Mesendoderm (in vitro differentiated cells): ENCODE results near the gene CDC42EP2. TPM values are rescaled to one million over a fixed set of nuclear protein-coding genes. Genes with fewer than 3 reads are reported as not detected.

Experiments used
- DNase-seq: peaks from one replicate; pipeline ENCODE4 v3.0.0; 2013
- H2AK5ac ChIP-seq: 2 replicates; pipeline ENCODE4 v1.6.1; 2013; ENCODE audit warnings: low read length, inconsistent platforms
- H2BK120ac ChIP-seq: 2 replicates; pipeline ENCODE4 v1.6.1; 2013; ENCODE audit warnings: low read depth, mild to moderate bottlenecking, low read length, moderate library complexity, mixed read lengths
- H2BK15ac ChIP-seq: replicated peaks from 2 replicates; pipeline ENCODE4 v1.6.1; 2013; ENCODE audit warnings: low read depth, mild to moderate bottlenecking, moderate library complexity
- H2BK5ac ChIP-seq: 2 replicates; pipeline ENCODE4 v1.6.1; 2013; ENCODE audit warnings: low read length, inconsistent platforms
- H3K18ac ChIP-seq: 2 replicates; pipeline ENCODE4 v1.6.1; 2013; ENCODE audit warnings: mild to moderate bottlenecking, low read length, mixed read lengths
- H3K23ac ChIP-seq: one replicate; pipeline ENCODE4 v1.6.1; 2013; ENCODE audit warnings: low read length
- H3K27ac ChIP-seq: 2 replicates; pipeline ENCODE4 v1.5.1; 2013; ENCODE audit warnings: low read depth, mild to moderate bottlenecking, inconsistent platforms, low read length, moderate library complexity
- H3K27me3 ChIP-seq: 2 replicates; pipeline ENCODE4 v1.6.1; 2013; ENCODE audit warnings: low read length, control low read depth, mild to moderate bottlenecking, inconsistent platforms; ENCODE audit not compliant: insufficient read depth, poor library complexity
- H3K36me3 ChIP-seq: 2 replicates; pipeline ENCODE4 v1.6.1; 2013; ENCODE audit warnings: low read length, inconsistent platforms; ENCODE audit not compliant: control insufficient read depth, insufficient read depth
- H3K4ac ChIP-seq: one replicate; pipeline ENCODE4 v1.6.1; 2013; ENCODE audit warnings: low read depth, mild to moderate bottlenecking, low read length, moderate library complexity
- H3K4me1 ChIP-seq: 2 replicates; pipeline ENCODE4 v1.6.1; 2013; ENCODE audit warnings: low read depth, low read length, inconsistent platforms; ENCODE audit not compliant: control insufficient read depth
- H3K4me2 ChIP-seq: 2 replicates; pipeline ENCODE4 v1.6.1; 2013; ENCODE audit warnings: low read length
- H3K4me3 ChIP-seq: 2 replicates; pipeline ENCODE4 v1.5.1; 2013; ENCODE audit warnings: mild to moderate bottlenecking, low read length
- H3K56ac ChIP-seq: one replicate; pipeline ENCODE4 v1.6.1; 2013; ENCODE audit warnings: low read length
- H3K79me1 ChIP-seq: 2 replicates; pipeline ENCODE4 v1.6.1; 2013; ENCODE audit warnings: low read length, inconsistent platforms
- H3K79me2 ChIP-seq: 2 replicates; pipeline ENCODE4 v1.6.1; 2013; ENCODE audit warnings: mild to moderate bottlenecking, low read length; ENCODE audit not compliant: control insufficient read depth, insufficient read depth
- H3K9ac ChIP-seq: 2 replicates; pipeline ENCODE4 v1.6.1; 2013; ENCODE audit warnings: low read length, inconsistent platforms
- H4K5ac ChIP-seq: one replicate; pipeline ENCODE4 v1.6.1; 2013; ENCODE audit warnings: low read length
- H4K8ac ChIP-seq: one replicate; pipeline ENCODE4 v1.6.1; 2013; ENCODE audit warnings: low read depth, mild to moderate bottlenecking, control low read depth, low read length, moderate library complexity
- WGBS: extraction: QIAGEN DNeasy Blood & Tissue Kit; methylation state at CpG from one replicate; pipeline ENCODE4 v1.1.7; 2013; ENCODE audit warnings: low lambda C conversion rate, missing lambda C conversion rate; ENCODE audit not compliant: insufficient coverage; ENCODE audit errors: extremely low coverage; 5-methylcytosine and 5-hydroxymethylcytosine counted together
- polyA plus RNA-seq, 2 experiments: library from polyadenylated mRNA; stranded (reverse); fragments of 200-250 nt; gene quantifications; one replicate each; pipeline ENCODE4 v1.2.3, GENCODE V29; 2013

Gene CDC42EP2
- polyA plus RNA-seq (2013, experiment 1 of 2): 6.5 TPM
- 6.8 TPM for polyA plus RNA-seq (2013, experiment 2 of 2)

- Histone ChIP-seq H2BK5ac (no peak within 1 kb of the TSS), H4K5ac (no peak within 1 kb of the TSS), H3K27ac (peak within 1 kb of the TSS; percentile 55), H3K4ac (peak within 1 kb of the TSS; percentile 61), H3K9ac (peak within 1 kb of the TSS; percentile 84), H2BK15ac (no peak within 1 kb of the TSS), H3K56ac (peak within 1 kb of the TSS; percentile 88), H2AK5ac (no peak within 1 kb of the TSS), H3K79me1 (peaks cover 7% of the 10 kb centered on the region), H3K36me3 (no peaks in the 10 kb centered on the region), H2BK120ac (peak within 1 kb of the TSS; percentile 29), H3K4me1 (peaks cover 8% of the 10 kb centered on the region), H3K4me2 (peak within 1 kb of the TSS; percentile 68), H3K4me3 (peak within 1 kb of the TSS; percentile 45), H3K27me3 (no peaks in the 10 kb centered on the region), H3K23ac (no peak within 1 kb of the TSS), H3K18ac (peak within 1 kb of the TSS; percentile 93), H3K79me2 (peaks cover 2% of the 10 kb centered on the region), H4K8ac (no peak within 1 kb of the TSS)
- DNase-seq: peak; percentile 86
- no CpG with 5 or more reads among the region's 74 CpGs for WGBS
Measured at GRCh38 chr11:65314501-65315203, at the start of gene CDC42EP2. CDC42EP2 (plus strand) TSS chr11:65314866; CDS start chr11:65320899, 6,033 bp downstream.

GRCh38 chr11:65266210-65266609, 48.5 kb upstream of the CDC42EP2 start:
- no peak overlapping the region for H2BK120ac ChIP-seq
- H3K4ac ChIP-seq: no peak overlapping the region
- no peak overlapping the region for H3K23ac ChIP-seq
- H4K5ac ChIP-seq: no peak overlapping the region
- no peak overlapping the region for H3K9ac ChIP-seq
- no CpG with 5 or more reads among the region's 2 CpGs for WGBS
- peaks cover 5% of the 10 kb centered on the region for H3K4me1 ChIP-seq
- H3K56ac ChIP-seq: no peak overlapping the region
- H3K27me3 ChIP-seq: no peaks in the 10 kb centered on the region
- peaks cover 7% of the 10 kb centered on the region for H3K36me3 ChIP-seq
- H2BK15ac ChIP-seq: no peak overlapping the region
- no peak overlapping the region for H3K4me3 ChIP-seq
- H3K27ac ChIP-seq: no peak overlapping the region
- no peak overlapping the region for H4K8ac ChIP-seq
- no peak overlapping the region for H3K4me2 ChIP-seq
- no peak overlapping the region for H2AK5ac ChIP-seq
- H3K79me1 ChIP-seq: peaks cover 6% of the 10 kb centered on the region
- no peak overlapping the region for H3K18ac ChIP-seq
- no peak overlapping the region for H2BK5ac ChIP-seq
- DNase-seq: no peak
- peaks cover 9% of the 10 kb centered on the region for H3K79me2 ChIP-seq

GRCh38 chr11:65274735-65275682, 39.7 kb upstream of the CDC42EP2 start:
- Histone ChIP-seq H3K9ac (no peak overlapping the region), H3K27me3 (no peaks in the 10 kb centered on the region), H3K79me2 (no peaks in the 10 kb centered on the region), H4K8ac (peak overlapping the region; percentile 76), H3K36me3 (peaks cover 6% of the 10 kb centered on the region), H2BK15ac (no peak overlapping the region), H3K23ac (no peak overlapping the region), H2BK120ac (no peak overlapping the region), H3K4me3 (no peak overlapping the region), H3K4me1 (no peaks in the 10 kb centered on the region), H3K18ac (no peak overlapping the region), H2AK5ac (no peak overlapping the region), H3K4me2 (no peak overlapping the region), H2BK5ac (no peak overlapping the region), H4K5ac (no peak overlapping the region), H3K27ac (no peak overlapping the region), H3K56ac (no peak overlapping the region), H3K4ac (no peak overlapping the region), H3K79me1 (no peaks in the 10 kb centered on the region)
- peak; percentile 70 for DNase-seq
- WGBS: no CpG with 5 or more reads among the region's 6 CpGs

DNA sequence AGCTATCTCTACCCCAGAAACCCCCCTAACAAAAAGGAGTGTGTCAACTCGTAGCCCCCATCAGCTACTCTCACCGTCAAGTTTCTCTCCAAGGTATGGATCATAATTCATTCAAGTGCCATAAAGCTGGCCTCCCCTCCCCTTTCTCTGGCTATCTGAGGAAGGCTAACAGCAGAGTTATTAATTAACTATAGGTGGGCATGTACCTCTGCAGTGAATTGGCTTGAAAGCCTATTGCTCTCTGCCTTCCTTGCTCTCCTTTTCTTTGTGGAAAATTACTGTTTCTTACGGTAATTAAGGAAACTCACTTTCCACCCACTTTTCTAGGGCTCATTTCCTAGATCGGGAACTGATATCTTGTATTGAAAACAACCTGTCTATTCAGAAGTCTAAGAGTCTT, 38.8 kb upstream of the CDC42EP2 start:
- Histone ChIP-seq H2BK15ac (no peak overlapping the region), H2BK5ac (no peak overlapping the region), H3K23ac (no peak overlapping the region), H3K79me1 (no peaks in the 10 kb centered on the region), H3K36me3 (peaks cover 2% of the 10 kb centered on the region), H3K4ac (no peak overlapping the region), H3K4me3 (no peak overlapping the region), H2BK120ac (no peak overlapping the region), H3K4me2 (no peak overlapping the region), H4K5ac (no peak overlapping the region), H2AK5ac (no peak overlapping the region), H3K4me1 (no peaks in the 10 kb centered on the region), H3K79me2 (no peaks in the 10 kb centered on the region), H3K9ac (no peak overlapping the region), H4K8ac (no peak overlapping the region), H3K56ac (no peak overlapping the region), H3K27me3 (no peaks in the 10 kb centered on the region), H3K18ac (no peak overlapping the region), H3K27ac (no peak overlapping the region)
- WGBS: no CpG with 5 or more reads among the region's 4 CpGs
- no peak for DNase-seq

DNA sequence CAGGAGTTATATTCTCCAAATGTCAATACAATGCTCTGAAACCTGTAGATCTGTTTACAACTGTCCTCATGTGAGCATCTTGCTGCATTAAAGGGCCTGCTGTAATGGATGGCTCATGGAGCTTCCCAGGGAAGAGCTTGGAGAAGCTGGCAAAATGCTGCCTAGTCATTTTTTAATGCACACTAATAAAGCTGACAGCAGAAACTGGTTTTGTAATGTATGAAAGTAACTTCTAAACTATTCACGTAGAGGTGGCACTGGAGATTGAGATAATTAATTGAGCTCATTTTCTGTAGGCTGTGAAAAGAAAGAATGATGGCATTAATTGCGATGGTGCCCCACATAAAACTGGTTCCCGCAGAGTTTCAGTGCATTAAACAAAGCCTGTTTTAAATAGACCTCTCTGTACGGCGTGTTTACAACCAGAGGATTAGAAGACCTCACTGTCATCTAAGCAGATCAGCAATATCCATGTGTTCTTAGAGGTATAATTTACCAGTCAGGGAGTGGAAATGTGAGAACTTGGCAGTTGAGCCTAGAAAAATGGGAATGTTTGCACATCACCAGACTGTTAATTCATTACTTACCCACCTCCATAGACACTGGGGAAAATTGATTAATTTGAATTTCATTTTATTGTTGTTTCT, 36.9 kb upstream of the CDC42EP2 start:
- H3K36me3 ChIP-seq: peaks cover 6% of the 10 kb centered on the region
- no peak overlapping the region for H3K56ac ChIP-seq
- no peaks in the 10 kb centered on the region for H3K27me3 ChIP-seq
- H3K79me2 ChIP-seq: no peaks in the 10 kb centered on the region
- no peak overlapping the region for H3K23ac ChIP-seq
- WGBS: no CpG with 5 or more reads among the region's 5 CpGs
- H4K8ac ChIP-seq: no peak overlapping the region
- no peaks in the 10 kb centered on the region for H3K79me1 ChIP-seq
- H3K18ac ChIP-seq: no peak overlapping the region
- no peak overlapping the region for H3K9ac ChIP-seq
- H3K27ac ChIP-seq: no peak overlapping the region
- no peak overlapping the region for H3K4ac ChIP-seq
- DNase-seq: no peak
- H3K4me3 ChIP-seq: no peak overlapping the region
- H3K4me2 ChIP-seq: no peak overlapping the region
- H2BK15ac ChIP-seq: no peak overlapping the region
- no peak overlapping the region for H2BK120ac ChIP-seq
- H2AK5ac ChIP-seq: no peak overlapping the region
- H4K5ac ChIP-seq: no peak overlapping the region
- H2BK5ac ChIP-seq: no peak overlapping the region
- no peaks in the 10 kb centered on the region for H3K4me1 ChIP-seq
